Endothelial cell of umbilical vein (primary cell): ENCODE data around the gene UFSP1.

ENCODE experiments used
- EZH2 ChIP-seq: IDR thresholded peaks from 2 replicates; pipeline ENCODE4 v1.6.1; 2012; ENCODE audit warnings: borderline replicate concordance, low read depth, mild to moderate bottlenecking, moderate library complexity, low read length, inconsistent platforms; ENCODE audit not compliant: severe bottlenecking
- JUN ChIP-seq: IDR thresholded peaks from 2 replicates; pipeline ENCODE4 v1.6.1; 2011; ENCODE audit warnings: borderline replicate concordance, low read depth; ENCODE audit not compliant: insufficient read length, insufficient read depth
- MYC ChIP-seq: IDR thresholded peaks from one replicate; pipeline ENCODE4 v1.6.1; 2011; ENCODE audit warnings: mild to moderate bottlenecking, low read depth, low read length
- POLR2A ChIP-seq: IDR thresholded peaks from 2 replicates; pipeline ENCODE4 v1.6.1; 2012; ENCODE audit warnings: low read depth, mild to moderate bottlenecking, control low read depth, low read length
- POLR2AphosphoS5 ChIP-seq: IDR thresholded peaks from 2 replicates; pipeline ENCODE4 v1.6.1; 2012; ENCODE audit warnings: low read depth, mild to moderate bottlenecking, control low read depth, low read length, moderate library complexity; ENCODE audit not compliant: insufficient read depth
- TF ChIP-seq, protein P1 (sequence below), 2 donors: IDR thresholded peaks; 1 replicate in 1 of 2; 2 replicates in 1 of 2; pipeline ENCODE4 v1.5.1; 2011; ENCODE audit warnings: low read length in 2 of 2, mild to moderate bottlenecking in 2 of 2, moderate library complexity in 2 of 2, control low read depth in 1 of 2, inconsistent platforms in 1 of 2, low read depth in 1 of 2; ENCODE audit not compliant: insufficient read depth in 1 of 2; ENCODE audit errors: extremely low read depth in 1 of 2
- TF ChIP-seq, protein P2 (sequence below): IDR thresholded peaks from 2 replicates; pipeline ENCODE4 v1.6.1; 2011; ENCODE audit not compliant: insufficient read depth, insufficient read length

GRCh38 chr7:100882785-100883526 is 6.6 kb downstream of the UFSP1 start:
- TF ChIP-seq POLR2A (no peak), POLR2AphosphoS5 (no peak), MYC (no peak), EZH2 (no peak), JUN (no peak)
- TF ChIP-seq, protein P1, sequence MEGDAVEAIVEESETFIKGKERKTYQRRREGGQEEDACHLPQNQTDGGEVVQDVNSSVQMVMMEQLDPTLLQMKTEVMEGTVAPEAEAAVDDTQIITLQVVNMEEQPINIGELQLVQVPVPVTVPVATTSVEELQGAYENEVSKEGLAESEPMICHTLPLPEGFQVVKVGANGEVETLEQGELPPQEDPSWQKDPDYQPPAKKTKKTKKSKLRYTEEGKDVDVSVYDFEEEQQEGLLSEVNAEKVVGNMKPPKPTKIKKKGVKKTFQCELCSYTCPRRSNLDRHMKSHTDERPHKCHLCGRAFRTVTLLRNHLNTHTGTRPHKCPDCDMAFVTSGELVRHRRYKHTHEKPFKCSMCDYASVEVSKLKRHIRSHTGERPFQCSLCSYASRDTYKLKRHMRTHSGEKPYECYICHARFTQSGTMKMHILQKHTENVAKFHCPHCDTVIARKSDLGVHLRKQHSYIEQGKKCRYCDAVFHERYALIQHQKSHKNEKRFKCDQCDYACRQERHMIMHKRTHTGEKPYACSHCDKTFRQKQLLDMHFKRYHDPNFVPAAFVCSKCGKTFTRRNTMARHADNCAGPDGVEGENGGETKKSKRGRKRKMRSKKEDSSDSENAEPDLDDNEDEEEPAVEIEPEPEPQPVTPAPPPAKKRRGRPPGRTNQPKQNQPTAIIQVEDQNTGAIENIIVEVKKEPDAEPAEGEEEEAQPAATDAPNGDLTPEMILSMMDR (IDR thresholded peaks at IDR 0.05; ENCODE audit: extremely low read depth in 1 of 2, insufficient read depth in 1 of 2, low read depth in 1 of 2, low read length in 2 of 2), result no peak
- TF ChIP-seq, protein P2, sequence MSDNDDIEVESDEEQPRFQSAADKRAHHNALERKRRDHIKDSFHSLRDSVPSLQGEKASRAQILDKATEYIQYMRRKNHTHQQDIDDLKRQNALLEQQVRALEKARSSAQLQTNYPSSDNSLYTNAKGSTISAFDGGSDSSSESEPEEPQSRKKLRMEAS, result no peak
